ENCODE data around the gene MAOA. TPM values are rescaled to one million over a fixed set of nuclear protein-coding genes. Genes with fewer than 3 reads are reported as not detected.

The MAOA gene
- total RNA-seq = 6.1 and 7.6 TPM in 2 replicates

GRCh38 chrX:43656005-43656494, at the start of gene MAOA:
Gene MAOA, plus strand, starts transcription at chrX:43656299. Its CDS starts 43 bp downstream, at chrX:43656342.

Other genes starting within 250 kb of the MAOA start
- gene MAOB, start 226.2 kb downstream of the MAOA start, total RNA-seq = 3.5 and 3.8 TPM in 2 replicates